Astrocyte (in vitro differentiated cells and primary cell): Measurements from ENCODE around the gene SLC22A31. TPM values are rescaled to one million over a fixed set of nuclear protein-coding genes. Genes with fewer than 3 reads are reported as not detected.

Source experiments
- DNase-seq: peaks from one replicate; pipeline ENCODE4 v3.0.0-alpha.2; 2010; ENCODE audit warnings: low read depth
- FAIRE-seq: peaks from 2 replicates; lab custom pipeline; 2011; peaks lifted over from hg19 to GRCh38; lab: Jason Lieb, UNC
- H2AFZ ChIP-seq: 2 replicates; pipeline ENCODE4 v1.6.0; 2012; ENCODE audit warnings: low read depth, low read length, inconsistent platforms
- H3K27ac ChIP-seq: 2 replicates; pipeline ENCODE4 v1.5.1; 2011; ENCODE audit warnings: low read depth, low read length, inconsistent platforms
- H3K27me3 ChIP-seq: 2 replicates; pipeline ENCODE4 v1.6.0; 2011; ENCODE audit warnings: low read length, inconsistent platforms; ENCODE audit not compliant: insufficient read depth
- H3K36me3 ChIP-seq: 2 replicates; pipeline ENCODE4 v1.5.1; 2011; ENCODE audit warnings: low read length, inconsistent platforms; ENCODE audit not compliant: insufficient read depth
- H3K4me1 ChIP-seq: 2 replicates; pipeline ENCODE4 v1.5.1; 2011; ENCODE audit warnings: low read length, inconsistent platforms; ENCODE audit not compliant: insufficient read depth
- H3K4me2 ChIP-seq: 2 replicates; pipeline ENCODE4 v1.6.0; 2012; ENCODE audit warnings: low read length, inconsistent platforms
- H3K4me3 ChIP-seq: 2 replicates; pipeline ENCODE4 v1.5.1; 2011; ENCODE audit warnings: low read depth, mild to moderate bottlenecking, low read length, inconsistent platforms; ENCODE audit not compliant: insufficient read depth
- H3K79me2 ChIP-seq: 2 replicates; pipeline ENCODE4 v1.6.0; 2012; ENCODE audit warnings: mild to moderate bottlenecking, low read length, inconsistent platforms; ENCODE audit not compliant: insufficient read depth
- H3K9ac ChIP-seq: 2 replicates; pipeline ENCODE4 v1.6.0; 2012; ENCODE audit warnings: mild to moderate bottlenecking, low read length, inconsistent platforms
- H3K9me3 ChIP-seq: 2 replicates; pipeline ENCODE4 v1.5.1; 2012; ENCODE audit warnings: low read depth, mild to moderate bottlenecking, low read length, inconsistent platforms; ENCODE audit not compliant: insufficient read depth
- H4K20me1 ChIP-seq: 2 replicates; pipeline ENCODE4 v1.6.0; 2012; ENCODE audit warnings: low read length, inconsistent platforms; ENCODE audit not compliant: insufficient read depth
- H3K27ac Mint-ChIP-seq: one replicate; pipeline ENCODE4 v1.8.0; 2021; ENCODE audit warnings: mild to moderate bottlenecking, mixed read lengths; ENCODE audit not compliant: unreplicated experiment
- H3K27me3 Mint-ChIP-seq: one replicate; pipeline ENCODE4 v1.8.0; 2021; ENCODE audit warnings: low read depth, mixed read lengths; ENCODE audit not compliant: unreplicated experiment
- H3K36me3 Mint-ChIP-seq: one replicate; pipeline ENCODE4 v1.8.0; 2021; ENCODE audit warnings: low read depth, mixed read lengths; ENCODE audit not compliant: unreplicated experiment
- H3K4me1 Mint-ChIP-seq: one replicate; pipeline ENCODE4 v1.8.0; 2021; ENCODE audit warnings: low read depth, mixed read lengths; ENCODE audit not compliant: unreplicated experiment
- H3K4me3 Mint-ChIP-seq: one replicate; pipeline ENCODE4 v1.8.0; 2021; ENCODE audit warnings: mild to moderate bottlenecking, moderate library complexity, mixed read lengths; ENCODE audit not compliant: unreplicated experiment
- H3K9me3 Mint-ChIP-seq: one replicate; pipeline ENCODE4 v1.8.0; 2021; ENCODE audit warnings: mild to moderate bottlenecking, mixed read lengths; ENCODE audit not compliant: unreplicated experiment
- CTCF ChIP-seq: IDR thresholded peaks from 2 replicates; pipeline ENCODE4 v1.5.1; 2011; ENCODE audit warnings: low read depth, mild to moderate bottlenecking, inconsistent platforms, low read length, moderate library complexity; ENCODE audit not compliant: insufficient read depth
- EZH2 ChIP-seq: IDR thresholded peaks from 2 replicates; pipeline ENCODE4 v1.6.1; 2012; ENCODE audit warnings: mild to moderate bottlenecking, low read length, inconsistent platforms; ENCODE audit not compliant: insufficient read depth
- total RNA-seq: library from RNA; stranded (reverse); gene quantifications from 2 replicates; pipeline ENCODE4 v1.2.1, GENCODE V29; 2021

The SLC22A31 gene
- total RNA-seq, 1 donor from 2014 or later = 1.3 TPM

GRCh38 chr16:89156740-89157645, 43.3 kb downstream of the SLC22A31 start:
- no peaks in the 10 kb centered on the region for H3K79me2 ChIP-seq
- H3K36me3 ChIP-seq = no peaks in the 10 kb centered on the region
- no peak overlapping the region for H3K9ac ChIP-seq
- TF ChIP-seq EZH2 (no peak), CTCF (no peak)
- H3K4me1 Mint-ChIP-seq = peaks cover 13% of the 10 kb centered on the region
- H3K4me1 ChIP-seq = no peaks in the 10 kb centered on the region
- no peak overlapping the region for H3K27ac Mint-ChIP-seq
- H4K20me1 ChIP-seq = no peaks in the 10 kb centered on the region
- no peak overlapping the region for H3K27ac ChIP-seq
- H3K27me3 Mint-ChIP-seq = peaks cover 5% of the 10 kb centered on the region
- H3K4me2 ChIP-seq = no peak overlapping the region
- no peaks in the 10 kb centered on the region for H3K36me3 Mint-ChIP-seq
- H2AFZ ChIP-seq = no peak overlapping the region
- no peak for FAIRE-seq
- H3K4me3 Mint-ChIP-seq = no peak overlapping the region
- peaks cover 9% of the 10 kb centered on the region for H3K9me3 ChIP-seq
- no peak for DNase-seq
- H3K4me3 ChIP-seq = no peak overlapping the region
- no peaks in the 10 kb centered on the region for H3K27me3 ChIP-seq
- no peaks in the 10 kb centered on the region for H3K9me3 Mint-ChIP-seq

GRCh38 chr16:89155851-89156739, 44.2 kb downstream of the SLC22A31 start:
- no peak overlapping the region for H2AFZ ChIP-seq
- FAIRE-seq = no peak

More at GRCh38 chr16:89155851-89156739, 44.2 kb downstream of the SLC22A31 start:
- no peak for TF ChIP-seq CTCF
- no peak for TF ChIP-seq EZH2
- Histone ChIP-seq H3K4me3 (no peak overlapping the region), H3K27me3 (no peaks in the 10 kb centered on the region), H3K79me2 (no peaks in the 10 kb centered on the region), H3K9ac (no peak overlapping the region), H3K4me2 (no peak overlapping the region), H3K36me3 (no peaks in the 10 kb centered on the region), H3K9me3 (peaks cover 9% of the 10 kb centered on the region), H4K20me1 (no peaks in the 10 kb centered on the region), H3K4me1 (no peaks in the 10 kb centered on the region), H3K27ac (no peak overlapping the region)
- DNase-seq = no peak
- H3K9me3 Mint-ChIP-seq = no peaks in the 10 kb centered on the region
- H3K36me3 Mint-ChIP-seq = no peaks in the 10 kb centered on the region
- H3K27ac Mint-ChIP-seq = no peak overlapping the region
- H3K4me3 Mint-ChIP-seq = no peak overlapping the region
- peaks cover 13% of the 10 kb centered on the region for H3K4me1 Mint-ChIP-seq
- H3K27me3 Mint-ChIP-seq = peaks cover 2% of the 10 kb centered on the region
